Prostate gland (tissue), 2 donors: ENCODE data around the gene AFAP1. TPM values are rescaled to one million over a fixed set of nuclear protein-coding genes. Genes with fewer than 3 reads are reported as not detected.

Experiments
- DNase-seq: peaks from one replicate; pipeline ENCODE4 v3.0.0-alpha.2; 2019; ENCODE audit warnings: low spot score
- H3K27ac ChIP-seq, 2 donors: fragments of 200-600 bp; sonication (generic); 2 replicates each; pipeline ENCODE4 v1.5.1; 2017 to 2019
- H3K27me3 ChIP-seq: fragments of 200-600 bp; sonication (generic); replicated peaks from 2 replicates; pipeline ENCODE4 v1.5.1; 2019; ENCODE audit not compliant: insufficient read depth
- H3K36me3 ChIP-seq, 2 donors: fragments of 200-600 bp; sonication (generic); 1 replicate in 1 of 2; 2 replicates in 1 of 2; pipeline versions ENCODE4 v1.5.1 to v1.8.1; 2017 to 2019
- H3K4me1 ChIP-seq: fragments of 200-600 bp; sonication (generic); replicated peaks from 2 replicates; pipeline ENCODE4 v1.5.1; 2019
- H3K4me3 ChIP-seq, 2 donors: fragments of 200-600 bp; sonication (generic); 2 replicates each; pipeline ENCODE4 v1.5.1; 2017 to 2019
- H3K9me3 ChIP-seq: fragments of 200-600 bp; sonication (generic); 2 replicates; pipeline ENCODE4 v1.5.1; 2017
- CTCF ChIP-seq, 4 experiments: fragments of 200-600 bp in 2 of 4; fragments of 450-650 bp in 2 of 4; sonication (generic) in 2 of 4; IDR thresholded peaks; 1 replicate in 3 of 4; 2 replicates in 1 of 4; pipeline ENCODE4 v1.5.1; 2016 to 2019; ENCODE audit warnings: antibody characterized with exemption in 4 of 4, mild to moderate bottlenecking in 2 of 4, moderate library complexity in 2 of 4
- POLR2A ChIP-seq: fragments of 450-650 bp; IDR thresholded peaks from one replicate; pipeline ENCODE4 v1.6.1; 2016; ENCODE audit warnings: antibody characterized with exemption, mild to moderate bottlenecking
- POLR2AphosphoS5 ChIP-seq: sonication (generic); formaldehyde crosslinking; IDR thresholded peaks from one replicate; pipeline ENCODE4 v1.6.1; 2017; ENCODE audit warnings: antibody characterized with exemption
- WGBS: methylation state at CpG from one replicate; pipeline ENCODE4 v1.1.5; 2018; 5-methylcytosine and 5-hydroxymethylcytosine counted together
- intact Hi-C: fragments of 100-400 bp; cut with DNase I; formaldehyde crosslinking; loops from one replicate; pipeline ENCODE4 v1.14.2; 2022
- total RNA-seq, 2 donors: library from RNA; depleted of rRNA; stranded (reverse); fragments of >200 nt; gene quantifications; one replicate each; pipeline ENCODE4 v1.1.0, GENCODE V29; 2016

The AFAP1 gene
- total RNA-seq, 2 donors from 2014 or later: 17.5 to 19.8 TPM

DNA sequence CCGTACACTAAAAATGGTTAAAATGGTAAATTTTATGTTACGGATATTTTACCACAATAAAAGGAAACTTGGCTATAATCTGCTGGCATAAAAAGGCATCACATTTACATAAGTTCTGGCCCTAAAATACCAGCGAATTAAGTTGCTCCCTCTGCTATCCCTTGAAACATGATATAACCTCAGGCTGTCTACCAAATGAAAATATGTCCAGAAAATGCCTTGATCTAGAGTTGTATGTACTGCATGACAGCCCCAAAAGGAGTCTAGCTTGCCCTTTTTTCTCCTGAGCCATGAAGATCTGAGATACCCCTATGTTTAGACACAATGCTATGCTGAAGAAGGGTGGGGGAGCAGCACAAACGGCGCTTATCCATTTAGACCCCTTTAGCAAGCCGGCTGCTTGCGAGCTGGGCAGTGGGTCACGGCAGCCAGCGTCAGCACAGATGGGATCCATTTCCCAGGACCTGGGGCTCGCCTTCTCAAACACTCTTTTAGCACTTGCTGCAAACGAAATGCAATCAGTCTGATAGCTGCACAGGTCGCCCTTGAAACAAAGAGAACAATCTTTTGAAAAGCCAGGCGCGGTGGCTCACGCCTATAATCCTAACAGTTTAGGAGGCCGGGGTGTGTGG is 77.0 kb downstream of the AFAP1 start:
- Histone ChIP-seq H3K4me1 (no peaks in the 10 kb centered on the region), H3K27ac (no peak overlapping the region), H3K4me3 (no peak overlapping the region), H3K27me3 (no peaks in the 10 kb centered on the region), H3K36me3 (no peaks in the 10 kb centered on the region), H3K9me3 (no peaks in the 10 kb centered on the region)
- DNase-seq: no peak
- intact Hi-C loops: no loop called here
- 78% methylated on average over 16 of the region's 16 CpGs for WGBS
- TF ChIP-seq POLR2A: no peak
- no peak for TF ChIP-seq POLR2AphosphoS5
- no peak for TF ChIP-seq CTCF (IDR thresholded peaks at IDR 0.05)

- TF ChIP-seq POLR2A (no peak), CTCF (IDR thresholded peaks at IDR 0.05) (no peak), POLR2AphosphoS5 (no peak)
- H3K27me3 ChIP-seq: no peaks in the 10 kb centered on the region
- no peak overlapping the region for H3K4me3 ChIP-seq
- H3K9me3 ChIP-seq: no peaks in the 10 kb centered on the region
- WGBS: 37% methylated on average over 6 of the region's 6 CpGs
- DNase-seq: no peak
- no peaks in the 10 kb centered on the region for H3K4me1 ChIP-seq
- no peaks in the 10 kb centered on the region for H3K36me3 ChIP-seq
- no peak overlapping the region for H3K27ac ChIP-seq
- intact Hi-C loops: no loop called here
Observed at GRCh38 chr4:7861440-7861881, 78.2 kb downstream of the AFAP1 start.

DNA sequence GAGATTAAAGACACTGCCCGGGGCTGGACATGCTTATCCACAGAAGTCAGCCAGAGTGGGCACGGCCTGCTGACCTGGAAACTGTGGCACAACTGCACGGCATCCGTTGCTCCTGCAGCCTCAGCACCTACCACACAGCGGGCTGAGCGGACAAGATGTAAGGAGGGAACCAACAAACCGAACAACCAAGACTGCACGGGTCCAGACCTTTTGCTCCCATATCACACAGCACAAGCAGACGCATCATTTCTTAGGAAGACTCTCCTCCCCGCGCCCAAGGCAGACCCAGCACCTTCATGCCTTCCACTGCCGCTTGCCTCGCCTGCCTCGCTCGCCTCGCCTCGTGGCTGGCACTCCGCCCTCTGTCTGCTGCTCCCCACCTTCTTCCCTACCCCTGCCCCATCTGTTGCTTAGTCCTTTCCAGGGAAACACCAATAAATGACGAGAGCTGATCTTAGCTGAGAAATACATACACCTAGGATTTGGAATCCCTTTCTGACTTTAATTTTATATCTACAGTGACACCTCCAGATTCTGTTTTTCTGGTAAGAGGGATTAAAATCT is 79.0 kb downstream of the AFAP1 start:
- no peak for DNase-seq
- Histone ChIP-seq H3K4me3 (no peak overlapping the region), H3K27me3 (no peaks in the 10 kb centered on the region), H3K36me3 (no peaks in the 10 kb centered on the region), H3K9me3 (no peaks in the 10 kb centered on the region), H3K4me1 (no peaks in the 10 kb centered on the region), H3K27ac (no peak overlapping the region)
- TF ChIP-seq POLR2A (no peak), POLR2AphosphoS5 (no peak), CTCF (IDR thresholded peaks at IDR 0.05) (no peak)
- intact Hi-C loops: no loop called here
- WGBS: 85% methylated on average over 19 of the region's 19 CpGs

GRCh38 chr4:7859326-7859725 is 80.3 kb downstream of the AFAP1 start:
- Histone ChIP-seq H3K27me3 (no peaks in the 10 kb centered on the region), H3K4me3 (no peak overlapping the region), H3K36me3 (no peaks in the 10 kb centered on the region), H3K27ac (no peak overlapping the region), H3K4me1 (no peaks in the 10 kb centered on the region), H3K9me3 (no peaks in the 10 kb centered on the region)
- intact Hi-C loops: no loop called here
- no peak for TF ChIP-seq POLR2AphosphoS5
- no peak for TF ChIP-seq CTCF (IDR thresholded peaks at IDR 0.05)
- TF ChIP-seq POLR2A: no peak
- 76% methylated on average over 4 of the region's 4 CpGs for WGBS
- no peak for DNase-seq

DNA sequence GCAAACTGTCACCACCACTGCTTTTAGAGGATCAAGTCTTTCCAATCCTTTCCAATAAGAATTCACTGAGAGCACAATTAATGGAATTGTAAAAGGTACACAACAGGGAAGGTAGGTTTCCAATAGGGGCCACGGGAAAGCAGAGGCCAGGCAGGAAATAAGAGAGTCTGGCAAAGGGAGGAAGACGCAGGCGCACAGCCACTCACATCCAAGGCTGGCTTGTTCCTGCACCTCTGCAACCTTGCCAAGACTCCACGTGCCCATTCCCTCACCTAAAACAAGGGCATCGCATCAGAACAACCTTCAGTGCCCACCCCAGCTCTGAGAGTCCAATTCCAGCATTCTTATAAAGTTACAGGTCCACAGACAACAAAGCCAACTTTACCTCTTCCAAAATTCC is 81.2 kb downstream of the AFAP1 start:
- Histone ChIP-seq H3K4me3 (no peak overlapping the region), H3K4me1 (no peaks in the 10 kb centered on the region), H3K9me3 (no peaks in the 10 kb centered on the region), H3K27me3 (no peaks in the 10 kb centered on the region), H3K27ac (no peak overlapping the region), H3K36me3 (no peaks in the 10 kb centered on the region)
- TF ChIP-seq POLR2A (no peak), CTCF (IDR thresholded peaks at IDR 0.05) (no peak), POLR2AphosphoS5 (no peak)
- WGBS: 76% methylated on average over 5 of the region's 5 CpGs
- DNase-seq: no peak
- intact Hi-C loops: no loop called here
